HEK293 (cell line): Measurements from ENCODE around the gene MVB12B.

ENCODE experiments used
- CTCF ChIA-PET: fragments of 350-600 bp; formaldehyde crosslinking; extraction: SDS; loops from one replicate; lab custom pipeline; 2021; ENCODE audit warnings: antibody characterized with exemption; lab: Yijun Ruan, JAX
- POLR2A ChIA-PET: fragments of 300-600 bp; formaldehyde crosslinking; extraction: SDS; loops from one replicate; lab custom pipeline; 2020; ENCODE audit warnings: antibody characterized with exemption, inconsistent platforms; lab: Yijun Ruan, JAX
- H3K27ac ChIP-seq: fragments of 200-500 bp; sonication (Bioruptor generic); 2 replicates; pipeline ENCODE4 v1.5.1; 2014; ENCODE audit warnings: low read depth, low read length, control low read depth, inconsistent platforms; ENCODE audit errors: extremely low read depth
- H3K36me3 ChIP-seq, 2 experiments: fragments of 200-500 bp in 1 of 2; sonication (Bioruptor generic) in 1 of 2; 1 replicate in 1 of 2; 2 replicates in 1 of 2; pipeline ENCODE4 v1.5.1; 2014 to 2017; ENCODE audit warnings: inconsistent platforms in 2 of 2, low read length in 2 of 2; ENCODE audit not compliant: control insufficient read depth in 2 of 2, insufficient read depth in 1 of 2
- H3K4me1 ChIP-seq: fragments of 200-500 bp; sonication (Bioruptor generic); 2 replicates; pipeline ENCODE4 v1.5.1; 2014; ENCODE audit warnings: mild to moderate bottlenecking, low read length, inconsistent platforms; ENCODE audit not compliant: control insufficient read depth, insufficient read depth
- H3K4me3 ChIP-seq: 2 replicates; pipeline ENCODE4 v1.5.1; 2011; ENCODE audit warnings: low read depth, mild to moderate bottlenecking, control low read depth, low read length, moderate library complexity
- H3K9me3 ChIP-seq: fragments of 200-500 bp; sonication (Bioruptor generic); 2 replicates; pipeline ENCODE4 v1.5.1; 2014; ENCODE audit warnings: low read depth, low read length, inconsistent platforms; ENCODE audit not compliant: control insufficient read depth, insufficient read depth
- GLIS1 ChIP-seq: fragments of 450-650 bp; formaldehyde crosslinking; IDR thresholded peaks from 2 replicates; pipeline ENCODE4 v1.5.1; 2016; ENCODE audit warnings: missing biosample characterization, missing genetic modification characterization
- HOXD13 ChIP-seq: sonication (generic); formaldehyde crosslinking; IDR thresholded peaks from 2 replicates; pipeline ENCODE4 v1.8.0; 2022; ENCODE audit warnings: missing genetic modification reagents, borderline replicate concordance
- MEIS1 ChIP-seq: sonication (generic); formaldehyde crosslinking; IDR thresholded peaks from 2 replicates; pipeline ENCODE4 v1.8.1; 2022; ENCODE audit warnings: missing genetic modification reagents, mild to moderate bottlenecking, borderline replicate concordance
- YY2 ChIP-seq: fragments of 450-650 bp; formaldehyde crosslinking; IDR thresholded peaks from 2 replicates; pipeline ENCODE4 v1.5.1; 2016; ENCODE audit warnings: missing biosample characterization, missing genetic modification characterization
- ZBTB20 ChIP-seq: fragments of 450-650 bp; formaldehyde crosslinking; IDR thresholded peaks from 2 replicates; pipeline ENCODE4 v1.5.1; 2016; ENCODE audit warnings: missing biosample characterization, missing genetic modification characterization
- ZNF112 ChIP-seq: fragments of 450-650 bp; formaldehyde crosslinking; IDR thresholded peaks from 2 replicates; pipeline ENCODE4 v1.5.0; 2017; ENCODE audit warnings: missing biosample characterization, missing genetic modification characterization
- ZNF174 ChIP-seq: fragments of 450-650 bp; formaldehyde crosslinking; IDR thresholded peaks from 2 replicates; pipeline ENCODE4 v1.5.0; 2017; ENCODE audit warnings: missing biosample characterization, mild to moderate bottlenecking, missing genetic modification characterization
- ZNF214 ChIP-seq: fragments of 450-650 bp; formaldehyde crosslinking; IDR thresholded peaks from 2 replicates; pipeline ENCODE4 v1.5.1; 2017; ENCODE audit warnings: missing biosample characterization, mild to moderate bottlenecking, missing genetic modification characterization, borderline replicate concordance
- ZNF266 ChIP-seq: fragments of 450-650 bp; formaldehyde crosslinking; IDR thresholded peaks from 2 replicates; pipeline ENCODE4 v1.5.1; 2016; ENCODE audit warnings: missing biosample characterization, missing genetic modification characterization, low read depth
- ZNF366 ChIP-seq: fragments of 450-650 bp; formaldehyde crosslinking; conservative IDR thresholded peaks from 2 replicates; pipeline ENCODE4 v1.5.1; 2016; ENCODE audit warnings: missing biosample characterization, missing genetic modification characterization
- ZNF37A ChIP-seq: fragments of 450-650 bp; IDR thresholded peaks from 2 replicates; pipeline ENCODE4 v1.5.1; 2018; ENCODE audit warnings: missing biosample characterization, missing genetic modification characterization
- ZNF394 ChIP-seq: fragments of 450-650 bp; formaldehyde crosslinking; IDR thresholded peaks from 2 replicates; pipeline ENCODE4 v1.5.1; 2016; ENCODE audit warnings: missing biosample characterization, missing genetic modification characterization, mild to moderate bottlenecking, moderate library complexity, borderline replicate concordance
- ZNF639 ChIP-seq: fragments of 450-650 bp; formaldehyde crosslinking; IDR thresholded peaks from 2 replicates; pipeline ENCODE4 v1.5.1; 2016; ENCODE audit warnings: missing biosample characterization, missing genetic modification characterization
- ZNF654 ChIP-seq: fragments of 450-650 bp; formaldehyde crosslinking; IDR thresholded peaks from 2 replicates; pipeline ENCODE4 v1.5.1; 2016; ENCODE audit warnings: low read depth, missing biosample characterization, missing genetic modification characterization
- ZNF660 ChIP-seq: fragments of 450-650 bp; IDR thresholded peaks from 2 replicates; pipeline ENCODE4 v1.5.1; 2018; ENCODE audit warnings: missing biosample characterization, mild to moderate bottlenecking, missing genetic modification characterization
- ZNF664 ChIP-seq: fragments of 450-650 bp; formaldehyde crosslinking; IDR thresholded peaks from 2 replicates; pipeline ENCODE4 v1.5.1; 2016; ENCODE audit warnings: missing biosample characterization, missing genetic modification characterization
- ZNF843 ChIP-seq: fragments of 450-650 bp; formaldehyde crosslinking; IDR thresholded peaks from 2 replicates; pipeline ENCODE4 v1.5.1; 2016; ENCODE audit warnings: missing biosample characterization, missing genetic modification characterization

MVB12B gene

GRCh38 chr9:126489581-126490213, 163.1 kb downstream of the MVB12B start (continued):
- TF ChIP-seq ZBTB20: no peak
- TF ChIP-seq ZNF664 (tag by site-specific recombination): no peak
- TF ChIP-seq, all 188 proteins: peak for 0

DNA sequence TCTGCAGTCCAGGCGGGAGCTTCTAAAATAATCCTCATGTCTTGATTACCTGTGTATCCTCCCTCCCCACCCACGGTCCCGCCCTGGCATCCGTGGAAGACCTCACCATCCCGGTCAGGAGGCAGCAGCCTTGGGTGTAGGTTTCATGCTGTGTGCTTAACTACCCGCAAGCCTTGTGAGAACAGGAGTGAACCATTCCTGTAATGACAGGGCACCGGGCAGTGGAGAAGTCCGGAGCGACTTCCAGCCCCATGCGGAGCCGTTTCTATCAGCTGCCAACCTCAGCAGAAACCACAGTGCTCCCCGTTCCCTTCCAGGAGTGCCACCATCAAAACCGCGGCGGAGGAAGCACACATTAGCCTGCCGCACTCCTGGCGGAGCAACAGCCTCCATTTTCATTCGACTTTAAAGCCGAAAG, 163.6 kb downstream of the MVB12B start:
- POLR2A ChIA-PET: no interaction called here
- H3K4me3 ChIP-seq: no peak overlapping the region
- CTCF ChIA-PET: interaction anchor here (0.6 to 4.0 kb wide), 16 partner anchors 8 to 1082 kb away, joined by 3 to 35 read pairs (median 9); no protein-coding TSS in a partner anchor
- no peaks in the 10 kb centered on the region for H3K9me3 ChIP-seq
- no peaks in the 10 kb centered on the region for H3K4me1 ChIP-seq
- no peak overlapping the region for H3K27ac ChIP-seq
- H3K36me3 ChIP-seq: no peaks in the 10 kb centered on the region
- TF ChIP-seq YY2 (tag by site-specific recombination): no peak
- no peak for TF ChIP-seq ZNF639 (tag by site-specific recombination)
- TF ChIP-seq ZNF843: no peak

DNA sequence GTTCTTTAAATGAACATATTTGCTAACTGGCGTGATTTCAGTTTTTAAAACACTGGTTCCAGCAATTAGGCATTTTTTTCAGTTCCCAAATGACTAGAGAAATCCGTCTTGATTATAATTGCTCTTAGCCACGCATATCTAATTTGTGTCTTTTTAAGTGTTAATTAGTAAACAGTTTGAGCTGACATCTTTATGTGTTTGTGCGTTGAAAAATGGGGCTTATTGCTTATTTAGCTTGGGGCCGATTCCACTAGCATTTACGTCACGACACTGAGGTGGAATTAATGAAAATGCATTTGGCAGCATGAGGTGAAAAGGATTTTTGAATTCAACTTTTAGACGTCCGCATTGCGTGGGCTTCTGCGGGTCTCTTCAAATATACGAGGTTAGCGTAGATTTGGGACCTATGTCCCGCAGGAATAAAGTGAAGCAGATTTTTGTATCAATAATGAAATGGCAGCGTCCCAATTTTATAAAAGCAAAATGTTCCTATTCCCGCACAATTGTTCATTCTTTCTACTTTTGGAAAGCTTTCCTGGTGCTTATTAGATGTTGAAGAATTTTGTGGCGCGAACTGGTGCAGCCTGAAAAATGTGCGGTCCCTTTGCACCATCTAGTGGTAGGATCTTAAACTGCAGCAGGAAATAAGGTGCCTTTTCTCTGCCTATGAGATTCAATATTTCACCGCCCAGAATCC, 164.4 kb downstream of the MVB12B start:
- Histone ChIP-seq H3K4me1 (no peaks in the 10 kb centered on the region), H3K27ac (no peak overlapping the region), H3K9me3 (no peaks in the 10 kb centered on the region), H3K36me3 (no peaks in the 10 kb centered on the region), H3K4me3 (no peak overlapping the region)
- ChIA-PET CTCF (interaction anchor here (0.6 to 4.0 kb wide), 70 partner anchors 9 to 1530 kb away, joined by 3 to 35 read pairs (median 4); no protein-coding TSS in a partner anchor), POLR2A (no interaction called here)
- TF ChIP-seq ZNF37A (tag by site-specific recombination): no peak
- TF ChIP-seq MEIS1 (CRISPR knock-in tag): no peak
- TF ChIP-seq ZNF214 (tag by site-specific recombination): no peak
- no peak for TF ChIP-seq ZNF174
- TF ChIP-seq ZNF266: no peak
- no peak for TF ChIP-seq GLIS1 (tag by site-specific recombination)
- peak; percentile 83 for TF ChIP-seq ZNF654 (tag by site-specific recombination)
- TF ChIP-seq ZNF660 (tag by site-specific recombination): peak; percentile 40; the same call in 1 of the 2 replicates
- TF ChIP-seq HOXD13 (CRISPR knock-in tag): no peak
- no peak for TF ChIP-seq ZNF112

GRCh38 chr9:126491568-126491879, 164.9 kb downstream of the MVB12B start:
- POLR2A ChIA-PET: no interaction called here
- H3K4me1 ChIP-seq: no peaks in the 10 kb centered on the region
- H3K9me3 ChIP-seq: no peaks in the 10 kb centered on the region
- no peaks in the 10 kb centered on the region for H3K36me3 ChIP-seq
- no peak overlapping the region for H3K27ac ChIP-seq
- no peak overlapping the region for H3K4me3 ChIP-seq
- CTCF ChIA-PET: interaction anchor here (0.6 to 4.0 kb wide), 65 partner anchors 8 to 1530 kb away, joined by 3 to 35 read pairs (median 4); no protein-coding TSS in a partner anchor
- no peak for TF ChIP-seq ZNF366
- TF ChIP-seq ZNF394 (tag by site-specific recombination): no peak
- TF ChIP-seq, all 188 proteins: peak for 0
